ENCODE data around the gene GLI3. TPM values are rescaled to one million over a fixed set of nuclear protein-coding genes. Genes with fewer than 3 reads are reported as not detected.

Gene GLI3
- total and polyA plus RNA-seq, 2 experiments from 2014 or later: 15.2 to 27.9 TPM

DNA sequence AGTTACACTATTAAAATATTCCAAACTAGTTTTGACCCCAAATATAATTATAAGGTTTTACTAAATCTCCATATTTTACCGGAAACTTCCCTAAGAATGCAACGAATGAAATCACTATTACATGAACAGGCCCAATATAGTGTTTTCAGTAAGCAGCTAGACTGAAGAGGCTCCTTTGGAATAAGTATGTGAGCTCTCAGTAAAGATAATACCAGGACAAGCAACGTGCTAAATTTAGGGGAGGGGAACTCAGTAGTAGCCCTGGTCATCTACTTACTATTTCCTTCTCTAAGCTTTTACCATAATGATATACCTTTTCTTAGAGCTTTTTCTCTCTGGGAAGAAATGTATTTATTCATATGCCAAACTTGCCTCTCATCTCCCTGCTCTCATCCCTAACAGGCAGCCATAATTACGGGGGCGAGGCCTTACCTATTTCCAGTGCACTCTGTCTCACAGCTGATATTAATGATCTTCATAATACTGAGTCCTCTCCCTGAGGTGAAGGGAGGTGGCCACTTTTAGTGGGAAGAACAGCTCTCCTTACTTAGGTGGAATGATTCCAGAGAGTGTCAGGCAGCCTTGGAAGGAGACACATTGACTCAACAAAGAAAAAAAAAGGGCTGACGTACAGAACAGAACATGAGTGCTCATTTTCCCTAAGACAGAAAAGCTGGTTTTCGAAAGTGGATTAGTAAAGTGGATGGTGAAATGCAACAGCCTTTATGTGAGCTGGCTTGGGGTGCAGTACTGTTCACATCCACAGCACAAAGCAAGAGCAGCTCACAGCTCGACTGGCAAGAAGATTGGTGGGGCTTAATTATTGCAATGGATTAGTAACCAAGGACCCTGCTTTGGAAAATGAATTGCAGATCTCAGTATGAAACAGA lies 165.4 kb downstream of the GLI3 start:
- Histone ChIP-seq H3K4me1 (ENCODE audit: low read depth) (peaks cover 69% of the 10 kb centered on the region), H3K27me3 (no peaks in the 10 kb centered on the region)
- TF ChIP-seq, protein P1, sequence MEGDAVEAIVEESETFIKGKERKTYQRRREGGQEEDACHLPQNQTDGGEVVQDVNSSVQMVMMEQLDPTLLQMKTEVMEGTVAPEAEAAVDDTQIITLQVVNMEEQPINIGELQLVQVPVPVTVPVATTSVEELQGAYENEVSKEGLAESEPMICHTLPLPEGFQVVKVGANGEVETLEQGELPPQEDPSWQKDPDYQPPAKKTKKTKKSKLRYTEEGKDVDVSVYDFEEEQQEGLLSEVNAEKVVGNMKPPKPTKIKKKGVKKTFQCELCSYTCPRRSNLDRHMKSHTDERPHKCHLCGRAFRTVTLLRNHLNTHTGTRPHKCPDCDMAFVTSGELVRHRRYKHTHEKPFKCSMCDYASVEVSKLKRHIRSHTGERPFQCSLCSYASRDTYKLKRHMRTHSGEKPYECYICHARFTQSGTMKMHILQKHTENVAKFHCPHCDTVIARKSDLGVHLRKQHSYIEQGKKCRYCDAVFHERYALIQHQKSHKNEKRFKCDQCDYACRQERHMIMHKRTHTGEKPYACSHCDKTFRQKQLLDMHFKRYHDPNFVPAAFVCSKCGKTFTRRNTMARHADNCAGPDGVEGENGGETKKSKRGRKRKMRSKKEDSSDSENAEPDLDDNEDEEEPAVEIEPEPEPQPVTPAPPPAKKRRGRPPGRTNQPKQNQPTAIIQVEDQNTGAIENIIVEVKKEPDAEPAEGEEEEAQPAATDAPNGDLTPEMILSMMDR (IDR thresholded peaks at IDR 0.05; ENCODE audit: low read depth, low read length): peak; percentile 15

DNA sequence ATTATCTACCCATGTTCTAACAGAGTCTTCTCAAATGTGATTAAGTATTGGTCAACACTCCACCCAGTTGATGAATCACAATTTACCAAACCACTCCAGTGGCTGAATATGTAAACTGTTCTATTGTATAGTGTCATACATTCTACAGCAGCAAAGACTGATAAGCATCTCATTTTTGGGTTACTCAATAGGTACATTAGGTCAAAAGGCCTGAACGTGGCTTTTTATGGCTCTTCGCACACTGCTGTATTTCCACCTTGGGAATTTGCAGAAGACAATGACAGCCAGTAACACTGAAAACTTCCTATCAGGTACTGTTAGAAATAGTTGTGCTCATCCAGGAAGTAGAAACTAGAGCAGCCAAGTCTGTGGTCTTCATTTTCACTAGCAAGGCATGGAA lies 166.9 kb downstream of the GLI3 start:
- no peak overlapping the region for H3K4me3 ChIP-seq
- H3K27ac ChIP-seq: no peak overlapping the region
- no peaks in the 10 kb centered on the region for H3K9me3 ChIP-seq (ENCODE audit: low read depth)
- TF ChIP-seq, protein P1 (IDR thresholded peaks at IDR 0.05; ENCODE audit: low read depth, low read length): no peak
- peaks cover 62% of the 10 kb centered on the region for H3K4me1 ChIP-seq (ENCODE audit: low read depth)
- H3K36me3 ChIP-seq: no peaks in the 10 kb centered on the region
- peak in 1 of 2 donors; percentile 64 for DNase-seq (ENCODE audit: low read depth in 1 of 2, low spot score in 1 of 2)
- no peaks in the 10 kb centered on the region for H3K27me3 ChIP-seq

More for the DNA sequence above, 165.4 kb downstream of the GLI3 start:
- peak; percentile 28 to 58 for DNase-seq (ENCODE audit: low read depth in 1 of 2, low spot score in 1 of 2)
- Histone ChIP-seq H3K9me3 (ENCODE audit: low read depth) (no peaks in the 10 kb centered on the region), H3K27ac (peak overlapping the region; percentile 68), H3K4me3 (no peak overlapping the region), H3K36me3 (no peaks in the 10 kb centered on the region)

DNA sequence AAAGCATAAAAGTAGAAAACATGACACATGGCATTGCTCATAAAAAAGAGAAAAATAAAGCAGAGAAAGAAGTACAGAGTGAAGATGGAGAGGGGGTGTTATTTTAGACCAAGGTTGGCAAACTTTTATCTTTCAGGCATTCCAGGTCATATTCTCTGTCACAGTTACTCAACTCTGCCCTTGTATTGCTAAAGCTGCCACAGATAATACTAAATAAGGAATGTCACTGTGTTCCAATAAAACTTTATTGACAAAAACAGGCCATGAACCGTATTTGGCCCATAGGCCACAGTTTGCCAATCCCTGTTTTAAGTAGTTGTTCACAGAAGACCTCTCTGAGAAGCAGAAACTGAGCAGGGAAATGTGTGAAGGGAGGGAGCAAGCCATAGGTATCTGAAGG lies 167.4 kb downstream of the GLI3 start:
- Histone ChIP-seq H3K4me1 (ENCODE audit: low read depth) (peaks cover 57% of the 10 kb centered on the region), H3K9me3 (ENCODE audit: low read depth) (no peaks in the 10 kb centered on the region), H3K36me3 (no peaks in the 10 kb centered on the region), H3K27ac (no peak overlapping the region), H3K27me3 (no peaks in the 10 kb centered on the region), H3K4me3 (no peak overlapping the region)
- TF ChIP-seq, protein P1 (IDR thresholded peaks at IDR 0.05; ENCODE audit: low read depth, low read length): no peak
- DNase-seq (ENCODE audit: low read depth in 1 of 2, low spot score in 1 of 2): peak in 1 of 2 donors; percentile 14

DNA sequence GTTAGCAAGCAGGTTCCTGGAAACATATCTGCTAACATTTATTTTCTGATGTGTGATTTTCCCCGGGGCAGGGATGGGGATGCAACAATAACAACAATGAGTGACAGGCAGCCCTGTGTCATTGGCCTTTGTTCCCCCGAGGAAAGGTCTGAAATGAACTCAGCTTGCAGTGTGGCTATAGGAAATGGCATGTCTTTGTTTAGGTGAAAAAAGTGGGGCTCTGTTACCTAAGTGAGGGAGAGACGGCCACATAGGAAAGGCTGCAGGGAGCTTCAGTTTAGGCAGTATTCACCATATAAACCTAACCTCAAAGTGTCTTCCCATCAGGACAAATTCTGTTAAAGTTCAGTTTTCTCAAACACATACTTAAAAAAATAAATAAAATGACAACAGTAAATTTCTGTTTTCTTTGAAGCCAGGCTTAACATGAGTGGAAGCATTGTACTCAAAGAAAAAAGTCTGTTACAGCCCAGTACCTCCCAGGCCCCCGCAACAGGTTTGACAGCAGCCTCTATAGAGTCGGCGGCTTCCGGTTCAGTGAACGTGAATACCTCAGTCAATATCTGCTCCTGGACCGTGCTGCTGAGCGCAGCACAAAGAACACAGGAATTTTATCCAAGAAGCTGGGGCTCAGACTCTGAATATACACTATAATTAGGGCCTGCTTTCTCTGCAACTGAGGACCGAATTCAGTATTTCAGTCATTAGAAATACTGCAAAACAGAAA lies 168.3 kb downstream of the GLI3 start:
- peak in 1 of 2 donors; percentile 17 for DNase-seq (ENCODE audit: low read depth in 1 of 2, low spot score in 1 of 2)
- Histone ChIP-seq H3K4me1 (ENCODE audit: low read depth) (peaks cover 49% of the 10 kb centered on the region), H3K27ac (no peak overlapping the region), H3K27me3 (no peaks in the 10 kb centered on the region), H3K9me3 (ENCODE audit: low read depth) (no peaks in the 10 kb centered on the region), H3K36me3 (no peaks in the 10 kb centered on the region), H3K4me3 (no peak overlapping the region)
- TF ChIP-seq, protein P1 (IDR thresholded peaks at IDR 0.05; ENCODE audit: low read depth, low read length): no peak

GRCh38 chr7:42065942-42066341 lies 171.1 kb downstream of the GLI3 start:
- H3K27ac ChIP-seq: no peak overlapping the region
- H3K4me3 ChIP-seq: no peak overlapping the region
- H3K27me3 ChIP-seq: no peaks in the 10 kb centered on the region
- H3K9me3 ChIP-seq (ENCODE audit: low read depth): no peaks in the 10 kb centered on the region
- TF ChIP-seq, protein P1 (IDR thresholded peaks at IDR 0.05; ENCODE audit: low read depth, low read length): no peak
- H3K36me3 ChIP-seq: no peaks in the 10 kb centered on the region
- H3K4me1 ChIP-seq (ENCODE audit: low read depth): peaks cover 21% of the 10 kb centered on the region
- no peak for DNase-seq (ENCODE audit: low read depth in 1 of 2, low spot score in 1 of 2)
